HepG2 (cell line): ENCODE data around the gene ST14. TPM values are rescaled to one million over a fixed set of nuclear protein-coding genes. Genes with fewer than 3 reads are reported as not detected.

Experiments
- GZF1 ChIP-seq: sonication (generic); formaldehyde crosslinking; IDR thresholded peaks from 2 replicates; pipeline ENCODE4 v1.5.1; 2020; ENCODE audit warnings: mild to moderate bottlenecking, missing genetic modification reagents
- NRL ChIP-seq: sonication (generic); formaldehyde crosslinking; IDR thresholded peaks from 2 replicates; pipeline ENCODE4 v1.5.0; 2020; ENCODE audit warnings: missing genetic modification reagents, mild to moderate bottlenecking, moderate library complexity, borderline replicate concordance
- POLR2G ChIP-seq: fragments of 200-400 bp; formaldehyde crosslinking; IDR thresholded peaks from 2 replicates; pipeline ENCODE4 v1.6.1; 2018; ENCODE audit warnings: mild to moderate bottlenecking, low read depth, low read length, moderate library complexity
- ZNF235 ChIP-seq: sonication (generic); formaldehyde crosslinking; IDR thresholded peaks from 2 replicates; pipeline ENCODE4 v1.8.1; 2023; ENCODE audit warnings: mild to moderate bottlenecking, missing genetic modification reagents, borderline replicate concordance
- polyA plus RNA-seq, 8 experiments: library from polyadenylated mRNA; depleted of rRNA in 3 of 8; stranded (reverse) in 7 of 8; unstranded in 1 of 8; fragments of >200 nt; fragmentation: Illumina TruSeq in 4 of 8; extraction: Trizol in 4 of 8; gene quantifications; 2 replicates each; pipeline versions ENCODE4 v1.2.1 to v1.2.3, GENCODE V29; 2011 to 2016; ENCODE audit warnings: low read depth in 4 of 8, missing spikeins in 1 of 8, mixed read lengths in 1 of 8; ENCODE audit not compliant: insufficient read depth in 1 of 8
- total RNA-seq, 5 experiments: library from RNA; depleted of rRNA; stranded (reverse); fragments of >200 nt; fragmentation: Illumina TruSeq; extraction: Trizol; gene quantifications; 2 replicates each; pipeline ENCODE4 v1.2.3, GENCODE V29; 2016; ENCODE audit warnings: low read depth in 1 of 5
- TF ChIP-seq, protein P1 (sequence below): sonication (generic); formaldehyde crosslinking; IDR thresholded peaks from 2 replicates; pipeline ENCODE4 v1.5.1; 2020; ENCODE audit warnings: missing genetic modification reagents, mild to moderate bottlenecking, borderline replicate concordance
- TF ChIP-seq, protein P2 (sequence below): conservative IDR thresholded peaks from 2 replicates; pipeline ENCODE4 v1.6.1; 2018; ENCODE audit warnings: missing genetic modification reagents
- TF ChIP-seq, protein P3 (sequence below): sonication (generic); formaldehyde crosslinking; IDR thresholded peaks from 2 replicates; pipeline ENCODE4 v1.5.0; 2020; ENCODE audit warnings: missing genetic modification reagents

The ST14 gene
- total and polyA plus RNA-seq, 2 of the 13 experiments (the other 11 are each of a cell fraction or from before 2014, with no cell fraction given): 0.88 to 1.4 TPM

DNA sequence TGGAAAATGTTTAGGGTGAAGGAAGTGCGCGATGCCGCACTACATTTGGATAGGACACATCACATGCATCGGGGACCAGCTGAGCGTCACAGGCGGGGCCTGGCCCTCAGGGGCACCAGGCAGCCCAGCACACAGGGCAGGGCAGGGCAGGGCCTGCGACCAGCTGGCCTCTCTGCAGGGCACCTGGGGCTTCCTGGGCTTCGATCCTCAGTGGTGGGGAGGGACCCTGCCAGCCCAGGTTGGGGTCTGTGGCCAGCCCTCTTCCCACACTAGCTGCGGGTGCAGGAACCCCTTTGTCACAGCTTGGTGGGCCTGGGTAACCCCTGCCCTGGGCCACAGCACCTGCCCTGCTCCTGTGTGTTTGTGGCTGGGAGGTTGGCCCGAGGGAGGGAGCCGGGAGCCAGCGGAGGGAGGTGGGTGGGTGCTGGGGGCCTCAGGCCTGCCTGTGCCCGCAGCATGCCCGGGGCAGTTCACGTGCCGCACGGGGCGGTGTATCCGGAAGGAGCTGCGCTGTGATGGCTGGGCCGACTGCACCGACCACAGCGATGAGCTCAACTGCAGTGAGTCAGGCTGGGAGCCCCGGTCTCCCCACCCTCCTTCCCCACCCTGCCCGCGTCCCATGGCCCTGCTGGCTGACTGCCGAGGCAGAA, 37.9 kb downstream of the ST14 start (continued):
- TF ChIP-seq, protein P1, sequence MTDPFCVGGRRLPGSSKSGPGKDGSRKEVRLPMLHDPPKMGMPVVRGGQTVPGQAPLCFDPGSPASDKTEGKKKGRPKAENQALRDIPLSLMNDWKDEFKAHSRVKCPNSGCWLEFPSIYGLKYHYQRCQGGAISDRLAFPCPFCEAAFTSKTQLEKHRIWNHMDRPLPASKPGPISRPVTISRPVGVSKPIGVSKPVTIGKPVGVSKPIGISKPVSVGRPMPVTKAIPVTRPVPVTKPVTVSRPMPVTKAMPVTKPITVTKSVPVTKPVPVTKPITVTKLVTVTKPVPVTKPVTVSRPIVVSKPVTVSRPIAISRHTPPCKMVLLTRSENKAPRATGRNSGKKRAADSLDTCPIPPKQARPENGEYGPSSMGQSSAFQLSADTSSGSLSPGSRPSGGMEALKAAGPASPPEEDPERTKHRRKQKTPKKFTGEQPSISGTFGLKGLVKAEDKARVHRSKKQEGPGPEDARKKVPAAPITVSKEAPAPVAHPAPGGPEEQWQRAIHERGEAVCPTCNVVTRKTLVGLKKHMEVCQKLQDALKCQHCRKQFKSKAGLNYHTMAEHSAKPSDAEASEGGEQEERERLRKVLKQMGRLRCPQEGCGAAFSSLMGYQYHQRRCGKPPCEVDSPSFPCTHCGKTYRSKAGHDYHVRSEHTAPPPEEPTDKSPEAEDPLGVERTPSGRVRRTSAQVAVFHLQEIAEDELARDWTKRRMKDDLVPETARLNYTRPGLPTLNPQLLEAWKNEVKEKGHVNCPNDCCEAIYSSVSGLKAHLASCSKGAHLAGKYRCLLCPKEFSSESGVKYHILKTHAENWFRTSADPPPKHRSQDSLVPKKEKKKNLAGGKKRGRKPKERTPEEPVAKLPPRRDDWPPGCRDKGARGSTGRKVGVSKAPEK (CRISPR knock-in tag): no peak
- TF ChIP-seq POLR2G: no peak
- TF ChIP-seq GZF1: no peak
- TF ChIP-seq ZNF235 (CRISPR knock-in tag): no peak
- TF ChIP-seq, protein P2, sequence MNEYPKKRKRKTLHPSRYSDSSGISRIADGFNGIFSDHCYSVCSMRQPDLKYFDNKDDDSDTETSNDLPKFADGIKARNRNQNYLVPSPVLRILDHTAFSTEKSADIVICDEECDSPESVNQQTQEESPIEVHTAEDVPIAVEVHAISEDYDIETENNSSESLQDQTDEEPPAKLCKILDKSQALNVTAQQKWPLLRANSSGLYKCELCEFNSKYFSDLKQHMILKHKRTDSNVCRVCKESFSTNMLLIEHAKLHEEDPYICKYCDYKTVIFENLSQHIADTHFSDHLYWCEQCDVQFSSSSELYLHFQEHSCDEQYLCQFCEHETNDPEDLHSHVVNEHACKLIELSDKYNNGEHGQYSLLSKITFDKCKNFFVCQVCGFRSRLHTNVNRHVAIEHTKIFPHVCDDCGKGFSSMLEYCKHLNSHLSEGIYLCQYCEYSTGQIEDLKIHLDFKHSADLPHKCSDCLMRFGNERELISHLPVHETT: no peak
- no peak for TF ChIP-seq NRL (CRISPR knock-in tag)
- TF ChIP-seq, protein P3, sequence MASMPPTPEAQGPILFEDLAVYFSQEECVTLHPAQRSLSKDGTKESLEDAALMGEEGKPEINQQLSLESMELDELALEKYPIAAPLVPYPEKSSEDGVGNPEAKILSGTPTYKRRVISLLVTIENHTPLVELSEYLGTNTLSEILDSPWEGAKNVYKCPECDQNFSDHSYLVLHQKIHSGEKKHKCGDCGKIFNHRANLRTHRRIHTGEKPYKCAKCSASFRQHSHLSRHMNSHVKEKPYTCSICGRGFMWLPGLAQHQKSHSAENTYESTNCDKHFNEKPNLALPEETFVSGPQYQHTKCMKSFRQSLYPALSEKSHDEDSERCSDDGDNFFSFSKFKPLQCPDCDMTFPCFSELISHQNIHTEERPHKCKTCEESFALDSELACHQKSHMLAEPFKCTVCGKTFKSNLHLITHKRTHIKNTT (CRISPR knock-in tag): no peak
